ENCODE measurements around the gene RNPS1. TPM values are rescaled to one million over a fixed set of nuclear protein-coding genes. Genes with fewer than 3 reads are reported as not detected.
A peak's percentile ranks its signal among the peaks of the same experiment; 100 is the strongest.

The RNPS1 gene
- total and polyA plus RNA-seq, 2 experiments from 2014 or later: 315 to 384 TPM

GRCh38 chr16:2251296-2252111, 16.4 kb downstream of the RNPS1 start, which contains the start of gene ECI1:
Gene ECI1, minus strand, starts transcription at chr16:2251587. Its CDS starts 21 bp downstream, at chr16:2251566.
- peaks cover 33% of the 10 kb centered on the region for H3K79me2 ChIP-seq (replicated peaks; ENCODE audit: insufficient read depth)
- H3K4me3 ChIP-seq: peak within 1 kb of the TSS; percentile 87
- H3K27me3 Mint-ChIP-seq (ENCODE audit: insufficient read depth, low read depth, poor library complexity): peaks cover 12% of the 10 kb centered on the region
- H3K9me3 Mint-ChIP-seq: no peaks in the 10 kb centered on the region
- DNase-seq (ENCODE audit: low spot score) (peak; percentile 95), ATAC-seq (peak; percentile 93)
- peak within 1 kb of the TSS; percentile 88 for H3K4me2 ChIP-seq
- peaks cover 23% of the 10 kb centered on the region for H3K36me3 ChIP-seq (ENCODE audit: insufficient read depth)
- H3K36me3 Mint-ChIP-seq (ENCODE audit: low read depth): peaks cover 66% of the 10 kb centered on the region
- peaks cover 28% of the 10 kb centered on the region for H4K20me1 ChIP-seq (replicated peaks; ENCODE audit: insufficient read depth)
- peak within 1 kb of the TSS; percentile 97 for H3K4me3 Mint-ChIP-seq
- TF ChIP-seq, protein P1, sequence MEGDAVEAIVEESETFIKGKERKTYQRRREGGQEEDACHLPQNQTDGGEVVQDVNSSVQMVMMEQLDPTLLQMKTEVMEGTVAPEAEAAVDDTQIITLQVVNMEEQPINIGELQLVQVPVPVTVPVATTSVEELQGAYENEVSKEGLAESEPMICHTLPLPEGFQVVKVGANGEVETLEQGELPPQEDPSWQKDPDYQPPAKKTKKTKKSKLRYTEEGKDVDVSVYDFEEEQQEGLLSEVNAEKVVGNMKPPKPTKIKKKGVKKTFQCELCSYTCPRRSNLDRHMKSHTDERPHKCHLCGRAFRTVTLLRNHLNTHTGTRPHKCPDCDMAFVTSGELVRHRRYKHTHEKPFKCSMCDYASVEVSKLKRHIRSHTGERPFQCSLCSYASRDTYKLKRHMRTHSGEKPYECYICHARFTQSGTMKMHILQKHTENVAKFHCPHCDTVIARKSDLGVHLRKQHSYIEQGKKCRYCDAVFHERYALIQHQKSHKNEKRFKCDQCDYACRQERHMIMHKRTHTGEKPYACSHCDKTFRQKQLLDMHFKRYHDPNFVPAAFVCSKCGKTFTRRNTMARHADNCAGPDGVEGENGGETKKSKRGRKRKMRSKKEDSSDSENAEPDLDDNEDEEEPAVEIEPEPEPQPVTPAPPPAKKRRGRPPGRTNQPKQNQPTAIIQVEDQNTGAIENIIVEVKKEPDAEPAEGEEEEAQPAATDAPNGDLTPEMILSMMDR (conservative IDR thresholded peaks at IDR 0.05; ENCODE audit: low read depth in 2 of 2): peak; percentile 45 to 68
- TF ChIP-seq ZNF331 (CRISPR knock-in tag; IDR thresholded peaks at IDR 0.05; ENCODE audit: low read depth): no peak
- no peak for TF ChIP-seq NANOG (IDR thresholded peaks at IDR 0.05; ENCODE audit: borderline replicate concordance)
- TF ChIP-seq, protein P2, sequence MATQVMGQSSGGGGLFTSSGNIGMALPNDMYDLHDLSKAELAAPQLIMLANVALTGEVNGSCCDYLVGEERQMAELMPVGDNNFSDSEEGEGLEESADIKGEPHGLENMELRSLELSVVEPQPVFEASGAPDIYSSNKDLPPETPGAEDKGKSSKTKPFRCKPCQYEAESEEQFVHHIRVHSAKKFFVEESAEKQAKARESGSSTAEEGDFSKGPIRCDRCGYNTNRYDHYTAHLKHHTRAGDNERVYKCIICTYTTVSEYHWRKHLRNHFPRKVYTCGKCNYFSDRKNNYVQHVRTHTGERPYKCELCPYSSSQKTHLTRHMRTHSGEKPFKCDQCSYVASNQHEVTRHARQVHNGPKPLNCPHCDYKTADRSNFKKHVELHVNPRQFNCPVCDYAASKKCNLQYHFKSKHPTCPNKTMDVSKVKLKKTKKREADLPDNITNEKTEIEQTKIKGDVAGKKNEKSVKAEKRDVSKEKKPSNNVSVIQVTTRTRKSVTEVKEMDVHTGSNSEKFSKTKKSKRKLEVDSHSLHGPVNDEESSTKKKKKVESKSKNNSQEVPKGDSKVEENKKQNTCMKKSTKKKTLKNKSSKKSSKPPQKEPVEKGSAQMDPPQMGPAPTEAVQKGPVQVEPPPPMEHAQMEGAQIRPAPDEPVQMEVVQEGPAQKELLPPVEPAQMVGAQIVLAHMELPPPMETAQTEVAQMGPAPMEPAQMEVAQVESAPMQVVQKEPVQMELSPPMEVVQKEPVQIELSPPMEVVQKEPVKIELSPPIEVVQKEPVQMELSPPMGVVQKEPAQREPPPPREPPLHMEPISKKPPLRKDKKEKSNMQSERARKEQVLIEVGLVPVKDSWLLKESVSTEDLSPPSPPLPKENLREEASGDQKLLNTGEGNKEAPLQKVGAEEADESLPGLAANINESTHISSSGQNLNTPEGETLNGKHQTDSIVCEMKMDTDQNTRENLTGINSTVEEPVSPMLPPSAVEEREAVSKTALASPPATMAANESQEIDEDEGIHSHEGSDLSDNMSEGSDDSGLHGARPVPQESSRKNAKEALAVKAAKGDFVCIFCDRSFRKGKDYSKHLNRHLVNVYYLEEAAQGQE (IDR thresholded peaks at IDR 0.05; ENCODE audit: unreplicated experiment): no peak
- peak; percentile 55; the same call in 1 of the 2 replicates for TF ChIP-seq ETS1 (IDR thresholded peaks at IDR 0.05)
- no peak for TF ChIP-seq EZH2phosphoT487 (IDR thresholded peaks at IDR 0.05; ENCODE audit: unreplicated experiment)
- TF ChIP-seq POLR2AphosphoS5 (IDR thresholded peaks at IDR 0.05; ENCODE audit: low read depth): peak; percentile 85
- no peak for TF ChIP-seq JUNB (IDR thresholded peaks at IDR 0.05; ENCODE audit: unreplicated experiment)
- TF ChIP-seq STAT1 (IDR thresholded peaks at IDR 0.05; ENCODE audit: unreplicated experiment): no peak
- H3K27ac ChIP-seq (ENCODE audit: low read depth): peak within 1 kb of the TSS; percentile 97
- H3K27ac Mint-ChIP-seq: peak within 1 kb of the TSS; percentile 97
- H3K4me1 Mint-ChIP-seq: peaks cover 12% of the 10 kb centered on the region
- H3K27me3 ChIP-seq (ENCODE audit: insufficient read depth): no peaks in the 10 kb centered on the region
- H3K4me1 ChIP-seq (ENCODE audit: insufficient read depth): peaks cover 11% of the 10 kb centered on the region; the same call in 1 of the 2 replicates
- no peak within 1 kb of the TSS for H2AFZ ChIP-seq
- peaks cover 47% of the 10 kb centered on the region for H3F3A ChIP-seq (replicated peaks; ENCODE audit: low read depth)
- H3K9me2 ChIP-seq (ENCODE audit: insufficient read depth): no peaks in the 10 kb centered on the region

Measured in GM23338 (cell line).